Activated CD4-positive, alpha-beta T cell treated with anti-CD3 and anti-CD28 coated beads, Interleukin-2, amount 50 U/mL, for 24 hours (primary cell): ENCODE data around the gene MYO5A.

Experiments
- DNase-seq, 2 donors: peaks; one replicate each; pipeline ENCODE4 v3.0.0-alpha.2; 2020; ENCODE audit warnings: low read depth in 1 of 2, low spot score in 1 of 2

Gene MYO5A

GRCh38 chr15:52378746-52379394, 149.8 kb downstream of the MYO5A start:
- no peak for DNase-seq

GRCh38 chr15:52370010-52370409, 158.7 kb downstream of the MYO5A start:
- no peak for DNase-seq

GRCh38 chr15:52369455-52369854, 159.2 kb downstream of the MYO5A start:
- DNase-seq = no peak

DNA sequence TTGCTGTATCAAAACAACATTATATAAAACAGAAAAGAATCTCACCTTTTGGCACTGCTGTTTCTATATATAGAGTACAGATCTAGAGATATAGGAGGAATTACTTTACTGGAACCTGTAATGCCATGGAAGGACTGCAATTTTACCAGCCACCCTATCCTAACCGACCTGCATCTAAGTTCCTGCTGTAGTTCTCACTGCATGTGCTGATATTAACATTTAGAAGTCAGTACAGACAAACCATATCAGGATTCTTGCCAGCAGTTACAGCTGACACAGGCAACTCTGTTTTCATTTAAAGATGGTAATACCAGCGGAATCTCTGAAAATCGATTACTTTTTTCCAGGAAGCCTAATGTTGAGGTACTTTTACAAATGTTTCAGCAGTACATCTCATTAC, 159.7 kb downstream of the MYO5A start:
- no peak for DNase-seq

- no peak for DNase-seq
These were observed 160.3 kb downstream of the MYO5A start for GRCh38 chr15:52368402-52368801.

DNA sequence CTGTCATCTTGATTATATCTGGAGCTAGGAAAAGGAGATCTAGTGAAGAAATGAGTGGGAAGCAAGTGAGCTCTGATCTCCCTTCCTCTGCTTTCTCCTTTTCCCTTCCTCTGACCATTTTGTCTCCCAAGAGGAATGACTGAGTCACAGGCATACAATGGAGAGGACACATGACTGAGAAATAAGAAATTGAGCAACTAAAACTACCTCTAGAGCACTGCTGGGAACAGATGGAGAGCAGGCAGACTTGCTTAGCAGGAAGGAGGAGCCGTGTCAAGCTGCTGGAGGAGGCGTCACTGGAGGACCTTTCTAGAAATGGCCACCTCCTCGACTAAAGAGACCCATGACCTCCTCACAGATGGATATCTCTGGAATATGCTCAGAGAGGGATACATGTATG, 166.2 kb downstream of the MYO5A start:
- no peak for DNase-seq

- DNase-seq = no peak
These were observed 166.6 kb downstream of the MYO5A start for GRCh38 chr15:52361975-52362494.

DNA sequence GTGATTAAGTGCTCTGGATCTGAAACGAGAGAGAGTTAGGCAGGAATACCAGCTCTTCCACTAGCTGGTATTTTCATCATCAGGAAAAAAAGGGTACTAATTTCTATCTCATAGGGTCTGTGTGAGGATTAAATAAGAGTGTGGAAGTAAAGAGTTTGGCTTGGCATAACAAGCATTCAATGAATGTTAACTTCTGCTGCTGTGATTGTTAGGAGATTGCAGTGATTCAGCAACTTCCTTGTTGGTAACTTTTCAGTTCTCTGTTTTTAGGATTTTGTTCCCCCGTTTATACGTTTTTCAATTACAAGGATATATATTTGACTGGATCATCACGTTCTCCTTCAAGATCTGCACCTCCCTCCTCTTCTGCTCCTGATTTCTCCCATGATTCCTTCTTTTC, 167.2 kb downstream of the MYO5A start:
- DNase-seq = no peak

DNA sequence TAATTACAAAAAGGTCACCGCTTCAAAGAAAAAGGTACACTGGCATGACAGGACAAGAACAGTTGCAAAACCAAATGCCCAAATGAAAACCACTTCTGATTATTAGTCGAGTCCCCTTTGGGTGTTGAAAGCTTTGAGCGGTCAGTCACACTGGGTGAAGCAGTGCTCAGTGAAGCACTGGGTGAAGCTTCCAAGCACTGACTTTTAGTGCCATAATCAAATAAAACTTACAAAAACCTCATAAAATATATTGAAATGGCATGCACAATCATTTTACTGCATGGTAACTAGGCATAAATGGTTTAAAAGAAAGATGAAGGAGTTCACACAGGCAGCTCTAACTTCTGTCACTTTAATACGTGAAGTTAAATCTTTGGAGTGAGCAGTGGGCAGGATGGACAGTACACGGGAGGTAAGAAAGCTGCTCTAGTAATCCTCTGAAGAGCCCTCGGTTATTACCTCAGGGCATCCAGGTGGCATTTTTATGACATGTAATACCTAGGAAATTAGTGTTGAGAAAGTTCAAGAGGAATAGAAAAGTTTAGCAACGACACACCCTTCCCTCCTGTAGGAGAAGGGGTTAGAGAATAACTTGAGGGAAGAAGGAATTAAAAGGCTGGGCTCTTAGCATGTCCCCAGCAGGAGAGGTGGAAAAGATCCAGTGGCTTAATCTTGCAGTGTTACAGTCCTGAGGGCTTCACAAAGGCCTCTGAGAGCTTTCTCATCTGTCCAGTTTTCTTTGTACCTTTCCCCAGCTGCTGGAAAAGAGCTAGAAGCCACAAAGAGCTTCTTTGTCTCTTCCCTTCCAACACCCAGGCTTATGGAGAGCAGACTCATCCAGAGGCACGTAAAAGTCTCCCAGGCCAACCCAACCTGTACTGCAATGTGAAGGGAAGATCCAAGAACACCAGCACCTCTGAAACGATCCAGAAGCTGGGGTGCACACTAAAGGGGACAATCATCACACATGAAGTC, 168.2 kb downstream of the MYO5A start:
- no peak for DNase-seq

- no peak for DNase-seq
These were observed 169.0 kb downstream of the MYO5A start for GRCh38 chr15:52359722-52360121.

- no peak for DNase-seq
These were observed 170.7 kb downstream of the MYO5A start for GRCh38 chr15:52357949-52358348.

- no peak for DNase-seq
These were observed 176.6 kb downstream of the MYO5A start for GRCh38 chr15:52352086-52352485.

DNA sequence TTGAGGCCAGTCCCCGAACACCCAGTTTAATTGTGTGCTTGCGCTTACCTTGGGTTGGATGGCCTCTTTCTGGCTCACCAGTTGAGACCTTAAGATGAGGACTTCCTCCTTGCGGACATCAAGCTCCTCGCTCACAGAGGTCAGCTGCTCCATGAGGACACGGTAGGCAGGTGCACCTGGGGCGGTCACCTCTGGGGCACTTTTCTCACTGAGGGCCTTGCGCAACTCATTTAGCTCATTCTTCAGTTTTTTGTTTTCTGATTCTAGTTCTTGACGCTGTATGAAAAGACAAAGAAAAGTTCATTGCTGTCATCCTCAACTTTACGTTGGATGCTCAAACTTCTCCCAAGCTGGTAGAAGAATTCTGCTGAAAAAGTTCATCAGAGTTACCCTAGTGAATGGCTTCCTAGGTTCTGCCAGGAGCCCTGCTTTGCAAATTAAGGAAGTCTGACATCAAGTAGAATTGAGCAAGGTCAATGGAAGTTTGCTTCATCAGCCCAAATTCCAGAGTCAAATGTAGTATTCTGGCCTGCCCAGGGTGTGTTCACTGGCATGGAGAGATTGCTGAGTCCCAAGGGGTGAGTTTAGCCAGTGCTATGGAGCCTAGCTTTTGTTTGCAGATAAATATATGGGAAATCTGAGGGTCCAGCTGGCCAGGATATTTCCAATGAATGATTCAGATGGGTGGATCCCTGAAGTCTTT, 177.3 kb downstream of the MYO5A start:
- no peak for DNase-seq

DNA sequence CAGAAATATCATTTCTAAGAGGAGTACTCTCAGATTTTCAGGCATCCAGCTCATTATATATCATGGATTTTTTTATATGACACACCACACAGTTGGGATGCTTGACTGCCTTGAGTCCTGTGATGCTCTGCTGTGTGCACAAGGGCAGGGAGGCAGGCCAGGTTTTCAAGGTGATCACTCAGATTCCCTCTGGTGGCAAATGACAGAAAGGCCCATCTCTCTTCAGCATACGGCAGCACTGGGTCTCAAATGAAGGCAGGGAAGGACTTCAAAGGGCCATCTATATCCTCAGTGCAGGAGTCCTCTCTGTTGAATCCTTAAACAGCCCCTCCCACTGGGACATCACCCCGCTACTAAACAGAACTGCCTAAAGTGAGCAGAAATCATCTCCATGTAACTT, 178.3 kb downstream of the MYO5A start:
- no peak for DNase-seq

DNA sequence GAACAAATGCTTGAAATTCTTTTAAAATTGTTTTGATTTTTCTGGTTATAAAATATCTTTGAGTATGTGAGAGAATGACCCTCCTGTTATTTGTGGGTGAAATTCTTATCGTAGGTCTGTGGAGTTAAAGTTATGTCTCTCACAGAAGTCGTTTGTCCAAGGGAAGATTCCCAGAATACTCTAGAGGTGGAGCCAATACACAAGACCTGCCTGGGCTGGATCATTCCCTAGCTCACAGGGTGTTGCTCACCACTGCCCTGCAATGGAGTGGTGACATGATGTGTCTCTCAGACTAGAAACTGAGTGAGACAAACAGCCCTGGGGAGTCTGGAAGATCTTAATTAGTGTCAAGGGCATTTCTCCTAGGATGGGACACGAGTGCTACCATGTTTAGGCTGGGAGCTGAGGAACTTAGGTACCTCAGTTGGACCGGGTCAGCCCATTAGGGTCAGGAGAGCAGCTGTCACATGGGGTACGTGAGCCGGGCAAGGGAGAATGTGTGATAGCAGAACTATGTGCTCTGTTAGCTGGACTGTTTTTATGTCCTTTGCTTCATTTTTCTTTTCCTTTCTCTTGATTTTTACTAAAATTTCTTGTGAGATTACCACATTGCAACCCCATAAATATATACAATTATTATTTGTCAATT, 179.5 kb downstream of the MYO5A start:
- DNase-seq = no peak

DNA sequence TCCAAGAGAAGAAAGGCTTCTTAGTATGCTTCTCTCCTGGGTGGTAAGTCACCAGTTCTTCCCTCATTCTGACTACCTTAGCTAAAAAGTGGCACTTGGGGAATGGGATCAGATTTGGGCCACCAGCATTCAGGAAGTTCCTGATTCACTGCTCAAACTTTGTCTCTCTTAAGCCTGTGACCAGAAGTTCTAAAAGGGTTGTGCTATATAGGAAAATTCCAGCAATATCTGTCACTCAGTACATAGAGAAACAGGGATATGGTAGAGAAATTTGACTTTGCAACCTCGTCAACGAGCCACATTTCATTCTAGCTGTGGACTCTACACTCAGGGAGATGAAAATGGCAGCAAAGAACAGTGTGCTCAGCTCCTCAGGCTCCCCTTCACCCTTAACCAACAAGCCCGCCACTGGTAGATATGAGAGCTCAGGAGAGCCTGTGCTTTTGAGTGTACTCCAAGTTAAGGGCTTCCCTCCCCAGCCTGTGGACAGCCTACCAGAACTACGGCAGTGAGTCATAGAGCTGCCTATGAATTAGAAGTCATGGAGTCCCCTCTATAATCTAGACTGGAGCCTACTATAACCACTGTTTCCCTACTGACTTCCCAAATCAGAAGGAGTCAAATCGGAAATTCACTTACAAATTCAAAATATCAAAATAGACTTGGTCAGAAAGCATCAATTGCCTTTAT, 180.5 kb downstream of the MYO5A start:
- no peak for DNase-seq

GRCh38 chr15:52344592-52344991, 184.1 kb downstream of the MYO5A start:
- DNase-seq = no peak

DNA sequence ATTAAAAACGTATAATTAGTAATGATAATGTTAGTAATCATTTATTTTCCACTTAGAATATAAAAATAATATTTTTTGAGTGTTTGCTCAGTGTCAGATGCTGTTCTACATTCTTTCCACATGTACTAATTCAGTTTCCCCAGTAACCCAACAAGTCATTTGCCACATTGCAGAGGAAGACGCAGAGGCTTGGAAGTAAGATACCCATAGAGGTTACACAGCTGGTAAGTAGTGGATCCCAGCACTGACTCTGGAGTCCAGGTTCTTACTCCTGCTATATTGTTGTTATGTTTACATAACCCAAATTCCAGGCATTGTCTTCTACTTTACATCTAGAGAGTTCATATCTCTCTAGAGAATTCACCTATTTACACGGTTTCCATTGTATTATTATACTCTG, 184.8 kb downstream of the MYO5A start:
- DNase-seq = no peak

DNA sequence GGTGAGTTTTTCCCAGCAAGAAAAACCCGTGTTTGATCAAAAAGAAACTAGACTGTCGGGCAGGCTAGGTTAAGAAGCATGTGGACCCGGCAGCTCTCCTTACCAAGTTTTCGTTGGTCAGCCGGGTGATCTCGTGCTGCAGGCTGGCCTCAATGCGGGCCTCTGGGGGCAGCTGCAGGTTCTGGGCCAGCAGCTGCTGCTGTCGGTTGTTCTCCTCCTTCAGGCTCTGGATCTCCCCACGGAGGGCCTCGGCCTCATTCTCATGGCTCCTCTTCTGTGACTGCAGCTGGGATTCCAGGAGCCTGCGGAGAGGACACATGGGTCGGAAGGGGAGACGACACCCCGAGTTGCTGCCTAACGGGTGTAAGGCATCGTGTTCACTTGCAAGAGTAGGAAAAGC, 188.6 kb downstream of the MYO5A start:
- DNase-seq = no peak

- no peak for DNase-seq
These were observed 189.8 kb downstream of the MYO5A start for GRCh38 chr15:52338891-52339290.

GRCh38 chr15:52338058-52338457, 190.6 kb downstream of the MYO5A start:
- no peak for DNase-seq
